Left renal pelvis (tissue), 4 donors: ENCODE data around the gene CWH43. TPM values are rescaled to one million over a fixed set of nuclear protein-coding genes. Genes with fewer than 3 reads are reported as not detected.
"Not testable (repeated sequence)": the region's sequence is repeated elsewhere in the genome, so short reads cannot be mapped to it uniquely, and the experiment has no call there.

Experiments
- DNase-seq, 4 donors: peaks; one replicate each; pipeline ENCODE4 v3.0.0-alpha.2; 2013; ENCODE audit warnings: low read depth in 4 of 4, low spot score in 3 of 4
- polyA plus RNA-seq, 4 donors: library from polyadenylated mRNA; unstranded; fragments of 120-200 nt; gene quantifications; one replicate each; pipeline ENCODE4 v1.2.1, GENCODE V29; 2013; ENCODE audit not compliant: insufficient read length in 4 of 4

CWH43 gene
- 1 to 10 TPM in 3 of 4 donors, under 1 TPM in 1; 0.16 to 7.4 (median 7.2) TPM for polyA plus RNA-seq

DNA sequence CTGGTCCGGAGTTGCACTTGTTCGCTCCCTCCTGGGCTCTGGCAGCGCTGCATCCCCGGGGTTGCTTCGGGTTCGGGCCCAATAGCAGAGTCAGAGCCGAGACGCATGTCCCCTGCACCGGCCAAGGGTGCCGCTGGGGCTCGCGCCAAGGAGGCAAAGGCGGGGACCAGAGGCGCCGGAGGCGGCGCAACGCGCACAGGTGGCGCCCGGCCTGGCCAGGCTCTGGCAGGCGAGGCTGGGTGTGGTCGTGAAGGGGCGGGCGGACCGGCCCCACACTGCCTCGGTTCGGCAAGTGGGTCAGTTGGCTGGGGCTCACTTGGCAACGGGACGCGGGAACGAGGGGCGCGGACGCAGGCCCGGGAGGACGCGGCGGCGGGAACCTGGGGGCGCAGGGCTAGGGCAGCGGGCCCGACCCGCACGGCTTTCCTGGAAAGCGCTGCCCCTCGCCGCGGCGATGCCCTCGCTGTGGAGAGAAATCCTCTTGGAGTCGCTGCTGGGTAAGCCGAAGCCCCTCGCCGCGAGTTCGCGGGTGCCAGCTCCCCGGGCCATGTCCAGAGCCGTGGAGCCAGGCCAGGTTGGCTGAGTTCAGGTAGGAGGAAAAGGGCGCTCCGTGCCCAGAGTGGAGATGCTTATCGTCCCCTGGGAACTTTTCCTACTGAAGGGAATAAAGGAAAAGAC lies at the start of gene CWH43:
TSS of gene CWH43 (plus strand) at position 300 of the 678 bp plus-strand sequence. CDS start at position 455, 155 bp downstream.
- DNase-seq, result no peak

DNA sequence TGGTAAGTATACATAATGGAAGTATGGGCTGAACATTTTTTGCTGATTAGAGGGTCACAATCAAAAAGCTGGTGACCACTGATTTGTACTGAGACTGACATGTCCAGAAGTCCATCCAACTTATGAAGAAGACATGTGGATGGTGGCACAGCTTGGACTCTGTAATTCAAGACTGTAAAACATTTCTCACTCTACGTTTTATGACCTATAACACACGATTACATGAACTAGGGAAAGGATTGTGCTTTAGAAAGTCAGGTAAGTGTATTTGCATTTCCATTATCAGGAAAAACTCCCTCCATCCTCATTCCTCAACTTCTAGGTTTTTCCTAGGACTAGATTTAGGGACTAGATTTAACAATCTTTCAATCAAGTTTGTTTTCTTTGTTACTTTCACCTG lies 49.0 kb upstream of the CWH43 start:
- no peak for DNase-seq

DNA sequence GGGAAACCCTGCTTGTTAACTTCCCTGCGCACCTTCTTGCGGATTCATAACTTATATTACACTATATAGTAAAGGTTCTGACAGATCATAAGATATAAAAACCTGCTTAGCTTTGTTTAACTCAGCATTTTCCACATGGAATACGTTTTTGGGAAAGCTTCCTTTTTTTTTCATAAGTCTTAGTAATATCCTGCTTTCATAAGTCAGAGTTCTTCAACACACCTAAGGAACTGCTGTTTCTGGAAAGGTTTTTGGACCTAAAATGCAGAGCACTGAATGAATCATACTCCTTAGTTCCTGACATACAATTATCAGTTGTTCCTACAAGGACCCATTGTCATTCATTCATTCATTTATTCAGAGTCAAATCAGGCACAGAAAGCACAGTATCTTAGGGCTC lies 47.2 kb upstream of the CWH43 start:
- DNase-seq, result no peak

DNA sequence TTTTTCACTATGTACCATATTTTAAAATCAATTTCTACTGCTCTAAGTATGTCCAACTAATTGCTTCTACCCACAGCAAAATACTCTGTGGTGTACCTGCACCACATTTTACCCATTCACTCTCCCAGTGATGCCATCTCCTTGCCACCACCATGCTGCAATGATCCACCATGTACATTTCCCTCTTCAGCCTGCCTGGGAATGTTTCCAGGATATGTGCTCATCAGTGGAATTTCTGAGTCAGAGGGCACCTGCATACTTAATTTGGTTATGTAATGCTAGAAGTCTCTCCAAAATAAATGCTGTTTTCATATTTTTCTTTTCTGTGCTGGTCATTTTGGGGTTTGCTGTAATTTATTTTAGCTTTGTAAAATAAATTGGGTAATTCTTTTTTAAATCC lies 46.3 kb upstream of the CWH43 start:
- DNase-seq, result no peak

DNA sequence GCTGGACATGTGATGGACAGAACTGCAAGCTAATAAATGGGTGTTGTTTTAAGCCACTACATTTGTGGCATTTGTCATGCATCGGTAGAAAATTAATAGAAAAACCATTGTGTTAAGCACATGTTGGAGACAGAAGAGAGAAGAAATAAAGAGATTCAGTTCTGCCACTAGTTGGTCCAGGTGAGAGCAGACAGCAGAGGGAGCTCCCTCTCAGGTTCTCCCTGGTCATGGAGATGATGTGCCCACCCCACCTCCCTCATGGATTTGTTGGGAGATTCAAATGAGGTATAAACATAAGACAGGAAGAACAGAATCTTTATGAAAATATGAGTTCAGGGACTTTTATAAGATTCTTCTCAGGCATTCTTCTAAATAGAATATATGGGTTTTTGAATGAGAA lies 42.7 kb upstream of the CWH43 start:
- DNase-seq, result no peak

DNA sequence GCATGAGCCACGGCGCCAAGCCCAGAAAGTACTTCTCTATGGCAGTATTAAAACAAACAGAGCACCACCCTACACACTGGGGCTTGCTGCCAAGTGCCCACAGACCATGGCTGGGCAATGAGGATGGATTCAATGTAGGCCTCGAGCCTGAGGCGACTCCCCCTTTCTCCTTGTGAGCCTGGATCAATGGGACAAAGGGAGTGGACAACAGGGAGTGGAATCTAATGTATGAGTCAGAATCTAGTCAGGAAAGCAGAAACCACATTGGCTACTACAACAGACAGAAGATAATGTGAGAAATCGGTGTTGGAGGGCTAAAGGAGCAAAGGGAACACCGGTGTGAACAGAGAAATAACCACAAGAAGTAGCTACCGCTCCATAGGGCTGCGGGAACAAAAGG lies 41.8 kb upstream of the CWH43 start:
- no peak for DNase-seq

DNA sequence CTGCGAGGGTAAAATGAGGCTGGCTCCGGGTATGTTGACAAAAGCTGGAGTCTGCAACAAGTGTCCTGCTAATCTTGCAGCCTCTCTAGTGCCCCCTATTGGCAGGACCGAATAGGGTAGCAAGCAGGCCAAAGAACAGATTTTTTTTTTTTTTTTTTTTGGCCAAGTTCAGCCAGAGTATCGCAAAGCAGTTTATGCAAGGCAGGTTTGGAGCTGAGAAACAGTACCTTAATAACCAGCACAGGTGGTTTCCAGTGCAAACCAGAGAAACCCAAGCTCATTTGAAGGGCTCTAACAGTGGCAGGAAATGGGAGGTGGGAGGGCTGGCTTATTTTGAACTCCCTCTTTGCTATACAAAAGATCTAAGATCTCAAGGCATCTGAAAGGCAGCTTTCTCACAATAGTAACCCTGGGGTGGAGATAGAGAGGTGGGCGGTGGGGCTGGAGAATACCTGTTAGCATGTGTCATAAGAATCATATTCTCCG lies 41.3 kb upstream of the CWH43 start:
- no peak for DNase-seq

DNA sequence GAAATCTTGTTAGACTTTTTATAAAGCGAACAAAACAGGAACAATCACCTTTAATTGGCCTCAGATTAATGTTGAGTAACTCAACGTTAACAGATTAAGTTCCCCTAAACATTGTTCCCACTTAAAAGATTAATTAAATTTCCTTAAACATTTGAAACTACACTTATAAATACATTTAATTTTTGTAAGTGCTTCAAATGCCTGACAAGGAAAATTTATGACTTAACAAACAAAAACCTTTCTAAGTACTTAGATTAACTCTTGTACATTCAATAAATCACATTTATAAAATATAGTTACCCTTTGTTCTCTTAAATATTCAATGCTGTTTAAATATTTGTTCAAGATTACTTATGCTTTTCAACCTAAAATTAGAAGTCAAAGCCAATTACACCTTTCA lies 40.1 kb upstream of the CWH43 start:
- DNase-seq, result no peak

DNA sequence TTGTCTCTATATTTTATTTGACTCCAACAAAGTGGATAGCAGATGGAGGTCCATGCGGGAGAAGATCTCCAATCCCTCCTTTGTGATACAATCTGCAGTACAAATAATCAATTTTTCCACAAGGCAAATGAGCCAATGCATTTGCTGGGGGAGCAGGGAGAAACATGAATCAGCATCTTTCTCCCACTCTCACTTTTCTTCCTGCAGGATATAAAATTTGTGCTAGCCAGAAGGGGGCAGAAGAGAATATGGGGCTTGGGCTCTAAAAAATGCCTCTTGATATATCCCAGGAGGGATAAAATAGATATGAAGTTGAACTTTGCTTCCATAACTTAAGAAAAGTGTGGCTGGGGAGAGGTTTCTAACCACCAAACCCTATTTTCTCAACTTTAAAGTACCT lies 38.3 kb upstream of the CWH43 start:
- no peak for DNase-seq

DNA sequence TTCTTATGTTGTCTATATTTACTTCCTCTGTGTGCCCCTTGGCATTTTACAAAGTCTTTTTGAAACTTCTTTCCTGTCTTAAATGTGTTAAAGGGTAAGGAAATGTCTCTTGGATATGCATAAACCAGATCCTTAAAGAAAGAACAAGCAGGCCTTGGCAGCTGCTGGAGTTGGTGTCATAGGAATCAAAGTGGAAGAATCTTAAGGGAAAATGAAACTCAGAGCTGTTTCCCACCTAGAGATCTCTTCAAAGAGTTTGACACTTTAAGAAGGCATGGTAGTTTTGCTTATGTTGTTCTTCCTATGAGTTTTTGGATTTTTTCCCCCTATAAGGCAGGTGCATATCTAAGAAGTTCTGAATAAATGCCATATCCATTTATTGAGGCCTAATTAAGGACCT lies 37.0 kb upstream of the CWH43 start:
- no peak for DNase-seq

DNA sequence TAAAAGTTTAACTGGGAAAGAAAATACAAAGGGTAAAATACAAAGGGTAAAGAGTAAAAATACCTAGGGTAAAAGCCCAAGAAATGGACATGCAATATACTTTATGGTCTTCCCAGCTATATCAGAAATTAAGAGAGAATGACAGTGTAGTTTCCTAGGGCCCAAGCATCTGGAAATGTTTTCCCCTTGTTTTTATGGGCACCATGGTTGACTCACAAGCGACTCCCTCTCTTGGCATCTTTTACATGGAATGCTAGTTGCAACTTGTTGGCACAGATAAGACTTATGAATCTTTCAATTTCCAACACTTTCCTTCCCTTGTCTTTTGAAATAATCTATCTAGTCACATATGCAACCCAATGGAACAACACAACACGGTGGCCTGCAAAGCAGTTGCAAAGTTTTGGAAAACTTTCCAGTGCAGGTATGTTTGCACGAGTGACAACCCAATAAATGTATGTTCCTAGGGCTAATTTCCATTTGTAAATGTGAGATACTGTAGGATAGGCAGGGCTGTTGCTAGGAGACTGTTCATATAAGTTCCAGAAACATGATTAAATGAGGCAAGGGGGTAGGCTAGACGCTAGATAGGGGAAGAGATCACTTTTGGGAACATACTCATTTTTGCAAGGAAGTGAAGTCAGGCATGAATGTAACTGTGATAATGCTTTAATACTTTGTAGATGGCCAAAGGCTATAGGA lies 36.4 kb upstream of the CWH43 start:
- DNase-seq, result no peak

DNA sequence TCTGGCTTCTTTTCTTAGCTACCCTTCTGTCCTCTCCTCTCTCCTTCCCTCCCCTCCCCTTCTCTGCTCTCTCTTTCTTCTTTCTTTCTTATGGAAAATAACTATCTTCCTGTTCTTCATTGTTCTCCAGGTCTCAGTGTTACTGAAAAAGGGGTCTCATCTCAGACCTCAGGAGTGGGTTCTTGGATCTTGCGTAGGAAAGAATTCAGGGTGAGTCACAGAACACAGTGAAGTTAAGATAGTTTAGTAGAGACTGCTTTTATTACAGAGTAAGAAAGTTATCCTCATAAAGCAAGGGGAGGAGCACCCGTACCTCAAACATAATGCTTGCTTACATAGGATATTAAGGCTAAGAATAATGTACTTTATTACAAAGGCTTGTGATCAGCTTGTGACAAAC lies 31.8 kb upstream of the CWH43 start:
- DNase-seq, result no peak

DNA sequence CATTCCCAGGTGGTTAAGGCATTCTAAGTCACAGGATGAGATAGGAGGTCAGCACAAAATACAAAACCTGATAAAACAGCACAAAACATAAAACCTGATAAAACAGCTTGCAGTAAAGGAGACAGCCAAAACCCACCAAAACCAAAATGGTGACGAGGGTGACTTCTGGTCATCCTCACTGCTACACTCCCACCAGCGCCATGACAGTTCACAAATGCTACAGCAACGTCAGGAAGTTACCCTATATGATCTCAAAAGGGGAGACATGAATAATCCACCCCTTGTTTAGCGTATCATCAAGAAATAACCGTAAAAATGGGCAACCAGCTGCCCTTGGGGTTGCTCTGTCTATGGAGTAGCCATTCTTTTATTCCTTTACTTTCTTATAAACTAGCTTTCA lies 28.7 kb upstream of the CWH43 start:
- DNase-seq, result not testable (repeated sequence)

DNA sequence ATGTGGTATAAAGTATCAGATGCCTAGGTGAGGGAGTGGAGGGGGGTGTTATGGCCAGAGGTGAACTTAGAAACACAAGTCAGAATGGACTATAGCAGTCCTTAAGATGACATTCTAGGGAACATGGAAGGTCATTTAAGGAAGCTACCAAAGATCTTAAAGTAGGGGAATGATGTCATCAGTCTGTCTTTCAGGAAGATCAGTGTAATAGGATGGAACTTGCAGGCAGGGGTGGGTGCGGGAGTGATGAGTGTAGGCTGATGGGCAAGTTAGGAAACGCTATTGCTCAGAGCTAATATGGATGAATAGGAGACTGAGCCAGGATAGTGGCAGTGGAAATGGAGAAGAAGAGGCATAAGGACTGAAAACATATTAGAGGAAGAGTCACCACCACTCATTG lies 27.5 kb upstream of the CWH43 start:
- DNase-seq, result no peak

DNA sequence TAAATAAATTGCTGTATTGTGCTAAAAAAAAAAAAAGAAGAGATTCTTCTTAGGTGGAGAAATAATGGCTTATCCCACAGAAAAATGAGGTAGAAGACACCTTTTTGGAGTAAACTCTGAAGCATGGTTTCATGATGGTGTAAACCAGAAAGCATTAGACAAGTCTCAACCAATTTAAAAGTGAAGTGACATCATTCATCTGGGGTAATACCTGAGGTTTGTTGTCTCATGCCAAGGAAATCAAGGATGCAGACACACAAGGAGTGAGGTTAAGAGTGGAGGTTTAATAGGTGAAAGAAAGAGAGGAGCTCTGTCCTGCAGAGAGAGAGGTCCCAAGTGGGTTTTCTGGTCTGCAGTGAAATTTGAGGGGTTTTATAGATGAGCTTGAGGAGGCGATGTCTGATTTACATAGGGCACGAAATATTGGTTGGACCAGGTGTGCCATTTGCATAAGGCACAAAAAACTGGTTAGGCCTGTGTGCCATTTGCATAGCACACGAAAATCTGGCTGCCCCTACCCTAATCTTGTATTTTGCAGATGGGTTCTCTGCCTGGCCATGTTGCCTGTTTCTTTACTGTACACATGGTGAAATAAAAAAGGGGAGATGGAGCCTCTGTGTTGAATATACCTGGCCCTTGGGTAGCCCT lies 25.0 kb upstream of the CWH43 start:
- DNase-seq, result no peak

DNA sequence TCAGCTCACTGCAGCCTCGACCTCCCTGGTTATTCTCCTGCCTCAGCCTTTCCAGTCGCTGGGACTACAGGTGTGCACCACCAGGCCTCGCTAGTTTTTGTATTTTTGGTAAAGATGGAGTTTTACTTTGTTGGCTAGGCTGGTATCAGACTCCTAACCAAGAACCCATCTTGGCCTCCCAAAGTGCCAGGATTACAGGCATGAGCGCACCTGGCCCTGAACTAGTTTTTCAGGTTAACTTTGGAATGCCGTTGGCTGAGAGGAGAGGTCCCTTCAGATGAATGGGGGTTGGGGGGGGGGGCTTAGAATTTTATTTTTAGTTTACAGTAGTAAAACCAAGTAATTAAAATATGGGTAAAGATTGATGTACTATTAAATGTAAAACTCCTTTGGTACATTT lies 23.4 kb upstream of the CWH43 start:
- no peak for DNase-seq

DNA sequence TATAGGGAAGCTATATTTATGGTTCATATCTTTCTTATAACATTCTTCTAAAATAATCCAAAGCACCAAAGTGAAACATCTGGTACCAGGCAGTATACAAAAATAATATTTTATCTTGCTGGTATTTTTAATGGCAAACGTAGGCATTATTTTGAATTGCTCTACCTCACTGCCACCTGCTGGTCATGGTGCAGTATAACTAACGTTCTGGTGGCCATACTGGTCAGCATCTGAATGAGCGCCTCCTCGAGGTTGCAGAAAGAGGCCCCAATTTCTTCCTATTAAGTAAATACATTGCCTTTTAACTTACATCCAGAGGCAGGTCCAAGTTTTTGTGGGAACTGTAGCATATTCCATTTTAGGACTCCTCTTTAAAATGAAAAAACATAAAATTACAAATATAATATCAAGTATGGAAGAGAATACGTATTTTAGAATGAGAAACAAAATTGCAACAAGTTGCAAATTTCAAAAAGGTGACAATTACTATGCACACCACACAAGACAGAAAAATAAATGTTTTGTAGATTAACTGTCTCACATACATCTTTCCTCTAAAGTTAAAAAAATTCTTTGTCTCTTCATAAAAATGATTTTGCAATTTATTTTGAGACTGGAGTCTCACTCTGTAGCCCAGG lies 22.9 kb upstream of the CWH43 start:
- peak in 3 of 4 donors; percentile 51 to 67 (median 57) for DNase-seq

DNA sequence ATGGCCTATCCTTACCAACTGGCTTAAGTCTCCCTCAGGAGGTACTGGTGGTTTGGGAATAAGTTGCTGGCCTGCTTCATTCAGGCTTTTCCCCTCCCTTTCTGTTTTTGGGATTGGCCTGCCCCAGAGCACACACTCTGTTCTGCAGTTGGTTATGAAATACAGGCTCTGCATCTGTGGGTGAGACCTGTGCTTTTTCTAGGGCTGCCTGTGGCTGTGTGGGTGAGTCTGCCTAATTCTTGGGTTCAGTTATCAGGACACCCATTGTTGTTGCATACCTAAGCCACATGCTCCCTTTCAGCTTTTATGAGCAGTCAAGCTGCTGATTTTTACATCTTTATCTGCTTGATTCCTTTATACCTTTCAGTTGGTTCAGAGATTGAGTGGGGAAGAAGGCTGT lies 19.0 kb upstream of the CWH43 start:
- no peak for DNase-seq

DNA sequence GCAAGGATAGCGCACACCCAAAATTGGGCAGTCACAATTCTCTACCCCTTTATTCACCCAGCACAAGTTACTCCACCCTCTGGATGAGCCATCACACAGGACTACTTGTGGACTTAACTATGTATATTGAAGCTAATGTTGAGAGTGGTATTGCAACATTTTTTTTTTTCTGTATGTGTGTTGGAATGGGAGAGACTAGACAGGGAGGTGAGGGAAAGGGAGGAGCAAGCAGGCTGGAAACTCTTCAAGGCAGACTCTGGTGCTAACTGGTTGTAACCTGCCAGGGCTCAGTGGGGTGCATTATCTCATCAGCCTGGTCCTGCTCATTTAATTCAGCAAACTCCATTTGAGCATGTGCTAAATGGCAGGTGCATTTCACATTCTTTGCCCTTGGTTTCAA lies 18.4 kb upstream of the CWH43 start:
- DNase-seq, result no peak

DNA sequence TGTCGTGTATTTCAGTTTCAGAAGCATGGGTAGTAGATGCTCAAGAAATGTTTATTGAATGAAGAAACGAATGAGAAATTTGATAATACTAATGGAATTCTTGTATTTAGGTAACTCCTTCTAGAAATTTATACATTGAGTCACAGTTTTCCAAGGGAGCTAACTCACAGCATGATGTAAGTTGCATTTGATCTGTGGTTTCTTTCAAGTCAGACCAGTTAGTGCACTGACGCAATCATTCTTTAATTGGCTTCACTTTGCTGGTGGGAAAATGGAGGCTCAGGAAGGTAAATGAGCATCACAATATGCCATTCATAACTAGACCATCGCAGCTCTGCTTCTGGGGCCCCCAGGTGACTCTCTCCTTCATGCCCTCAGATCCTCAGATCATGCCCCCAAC lies 17.3 kb upstream of the CWH43 start:
- no peak for DNase-seq

DNA sequence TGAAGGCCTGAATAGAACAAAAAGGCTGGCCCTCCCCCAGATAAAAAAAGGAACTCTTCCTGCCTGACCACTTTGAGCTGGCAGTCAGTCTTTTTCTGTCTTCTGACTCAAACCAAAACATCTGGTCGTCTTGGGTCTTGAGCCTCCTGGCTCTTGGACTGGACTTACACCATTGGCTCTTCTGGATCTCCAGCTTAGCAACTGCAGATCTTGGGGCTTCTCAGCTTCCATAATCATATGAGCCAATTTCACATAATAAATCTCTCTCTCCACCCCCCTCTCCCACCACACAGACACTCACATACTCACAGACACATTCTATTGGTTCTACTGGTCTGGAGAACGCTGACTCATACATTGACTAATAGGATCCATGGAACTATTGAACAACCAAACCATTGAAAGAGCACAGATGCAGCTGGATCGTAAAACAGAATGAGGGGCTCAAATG lies 15.6 kb upstream of the CWH43 start:
- DNase-seq, result no peak
